D721Med (cell line): Measurements from ENCODE around the gene ATG10.
"Not testable (repeated sequence)": the region's sequence is repeated elsewhere in the genome, so short reads cannot be mapped to it uniquely, and the experiment has no call there.

ENCODE experiments used
- DNase-seq: peaks from one replicate; pipeline ENCODE4 v3.0.0; 2011; ENCODE audit warnings: low spot score; ENCODE audit not compliant: insufficient read length
- FAIRE-seq: peaks from 2 replicates; lab custom pipeline; 2011; peaks lifted over from hg19 to GRCh38; lab: Jason Lieb, UNC
- CTCF ChIP-seq: IDR thresholded peaks from 2 replicates; pipeline ENCODE4 v1.5.1; 2012; ENCODE audit warnings: mild to moderate bottlenecking, control low read depth; ENCODE audit not compliant: insufficient read depth; ENCODE audit errors: missing control alignments

Gene ATG10

DNA sequence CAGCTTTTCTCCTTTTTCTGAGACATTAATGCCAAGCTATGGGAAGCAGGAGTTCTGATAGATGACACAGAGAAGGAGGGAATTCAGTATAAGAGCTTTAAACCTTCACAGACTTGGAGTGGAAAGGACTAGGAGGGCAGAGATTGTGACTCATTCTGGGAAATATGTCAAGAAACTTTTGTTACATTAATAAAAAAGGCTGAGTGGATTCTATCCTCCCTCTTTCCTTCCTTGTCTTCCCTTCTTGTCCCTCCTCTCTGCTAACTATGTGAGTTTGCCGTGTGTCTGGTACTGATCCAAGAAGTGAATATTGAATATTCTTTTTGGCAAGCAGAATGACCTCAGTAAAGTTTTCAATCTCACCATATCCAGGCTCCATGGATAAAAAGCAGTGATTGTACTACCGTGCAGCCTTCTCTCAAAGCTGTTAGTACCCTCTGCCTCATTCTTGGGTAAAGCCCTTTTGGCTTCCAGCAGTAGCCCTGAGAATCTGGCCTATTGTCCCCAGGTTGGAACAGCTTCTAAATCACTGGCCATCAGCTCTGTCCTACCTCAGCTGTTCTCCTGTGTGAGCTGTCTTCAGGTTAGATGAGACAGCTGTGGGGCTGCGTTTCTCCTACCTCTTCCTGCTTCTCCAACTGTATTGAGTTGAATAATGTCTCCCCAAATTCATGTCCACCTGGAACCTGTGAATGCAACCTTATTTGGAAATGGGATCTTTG lies 73.9 kb downstream of the ATG10 start:
- no peak for DNase-seq
- no peak for TF ChIP-seq CTCF
- no peak for FAIRE-seq

- no peak for TF ChIP-seq CTCF
- FAIRE-seq (no peak), DNase-seq (no peak)
These were observed 74.4 kb downstream of the ATG10 start for GRCh38 chr5:82046276-82046647.

GRCh38 chr5:82050955-82051354 lies 79.1 kb downstream of the ATG10 start:
- no peak for TF ChIP-seq CTCF
- no peak for DNase-seq
- FAIRE-seq, result no peak

- TF ChIP-seq CTCF, result no peak
- FAIRE-seq (no peak), DNase-seq (no peak)
These were observed 82.3 kb downstream of the ATG10 start for GRCh38 chr5:82054004-82054710.

GRCh38 chr5:82057051-82057450 lies 85.2 kb downstream of the ATG10 start:
- no peak for FAIRE-seq
- no peak for DNase-seq
- no peak for TF ChIP-seq CTCF

GRCh38 chr5:82058710-82059109 lies 86.9 kb downstream of the ATG10 start:
- FAIRE-seq (no peak), DNase-seq (no peak)
- no peak for TF ChIP-seq CTCF

- DNase-seq (no peak), FAIRE-seq (no peak)
- no peak for TF ChIP-seq CTCF
These were observed 95.0 kb downstream of the ATG10 start for GRCh38 chr5:82066791-82067190.

DNA sequence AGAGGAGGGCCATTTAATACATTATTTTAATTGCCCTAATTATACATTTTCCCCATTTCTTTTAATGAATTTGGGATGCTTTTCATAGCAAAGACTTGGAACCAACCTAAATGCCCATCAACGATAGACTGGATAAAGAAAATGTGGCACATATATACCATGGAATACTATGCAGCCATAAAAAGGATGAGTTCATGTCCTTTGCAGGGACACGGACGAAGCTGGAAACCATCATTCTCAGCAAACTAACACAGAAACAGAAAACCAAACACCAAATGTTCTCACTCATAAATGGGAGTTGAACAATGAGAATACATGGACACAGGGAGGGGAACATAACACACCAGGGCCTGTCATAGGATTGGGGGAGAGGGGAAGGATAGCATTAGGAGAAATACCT lies 96.2 kb downstream of the ATG10 start:
- DNase-seq, FAIRE-seq: not testable (repeated sequence)
